Thyroid gland (tissue), 4 donors: Measurements from ENCODE around the gene GUCA2A.

Experiments
- CTCF ChIP-seq, 6 experiments: fragments of 200-600 bp in 3 of 6; fragments of 450-650 bp in 3 of 6; sonication (generic) in 3 of 6; IDR thresholded peaks; one replicate each; pipeline ENCODE4 v1.5.1; 2016 to 2019; ENCODE audit warnings: antibody characterized with exemption in 6 of 6, mild to moderate bottlenecking in 2 of 6, inconsistent platforms in 1 of 6, moderate library complexity in 1 of 6
- POLR2A ChIP-seq, 2 donors: fragments of 450-650 bp; IDR thresholded peaks; one replicate each; pipeline ENCODE4 v1.6.1; 2017; ENCODE audit warnings: antibody characterized with exemption in 2 of 2, mild to moderate bottlenecking in 2 of 2, moderate library complexity in 1 of 2

GRCh38 chr1:42142894-42143675 is 21.5 kb downstream of the GUCA2A start:
- TF ChIP-seq CTCF (IDR thresholded peaks at IDR 0.05) = no peak
- peak in 1 of 2 donors; percentile 22 for TF ChIP-seq POLR2A (IDR thresholded peaks at IDR 0.05)
